Trophoblast cell (in vitro differentiated cells and primary cell): ENCODE data around the gene PRKAR2A.
"Not testable (repeated sequence)": the region's sequence is repeated elsewhere in the genome, so short reads cannot be mapped to it uniquely, and the experiment has no call there.

Experiments used
- DNase-seq, 2 donors: peaks; one replicate each; pipeline ENCODE4 v3.0.0-alpha.2; 2016
- H2AFZ ChIP-seq: 2 replicates; pipeline ENCODE4 v1.6.1; 2013; ENCODE audit warnings: low read length, moderate library complexity, mild to moderate bottlenecking; ENCODE audit not compliant: insufficient read depth, poor library complexity
- H2AK5ac ChIP-seq: 2 replicates; pipeline ENCODE4 v1.6.1; 2013; ENCODE audit warnings: mild to moderate bottlenecking, low read length
- H2BK120ac ChIP-seq: 2 replicates; pipeline ENCODE4 v1.6.1; 2013; ENCODE audit warnings: low read length, mild to moderate bottlenecking, moderate library complexity; ENCODE audit not compliant: insufficient read depth, poor library complexity
- H2BK12ac ChIP-seq: 2 replicates; pipeline ENCODE4 v1.6.1; 2013; ENCODE audit warnings: mild to moderate bottlenecking, low read length, moderate library complexity
- H2BK5ac ChIP-seq: 2 replicates; pipeline ENCODE4 v1.6.1; 2013; ENCODE audit warnings: low read length, low read depth, moderate library complexity, mild to moderate bottlenecking; ENCODE audit not compliant: poor library complexity
- H3K14ac ChIP-seq: 2 replicates; pipeline ENCODE4 v1.6.1; 2013; ENCODE audit warnings: mild to moderate bottlenecking, low read length
- H3K18ac ChIP-seq: 2 replicates; pipeline ENCODE4 v1.6.1; 2013; ENCODE audit warnings: mild to moderate bottlenecking, low read length
- H3K23ac ChIP-seq: 2 replicates; pipeline ENCODE4 v1.6.1; 2013; ENCODE audit warnings: low read length
- H3K27ac ChIP-seq: 2 replicates; pipeline ENCODE4 v1.5.1; 2013; ENCODE audit warnings: low read depth, mild to moderate bottlenecking, inconsistent platforms, low read length, moderate library complexity
- H3K27me3 ChIP-seq: 2 replicates; pipeline ENCODE4 v1.6.1; 2013; ENCODE audit warnings: inconsistent platforms, mild to moderate bottlenecking, low read length, moderate library complexity; ENCODE audit not compliant: insufficient read depth
- H3K36me3 ChIP-seq, 2 experiments: 1 replicate in 1 of 2; 2 replicates in 1 of 2; pipeline ENCODE4 v1.6.1; 2013; ENCODE audit warnings: low read length in 2 of 2, mild to moderate bottlenecking in 2 of 2, moderate library complexity in 1 of 2; ENCODE audit not compliant: insufficient read depth in 2 of 2, control insufficient read depth in 1 of 2
- H3K4ac ChIP-seq: 2 replicates; pipeline ENCODE4 v1.6.1; 2013; ENCODE audit warnings: low read depth, mild to moderate bottlenecking, low read length, moderate library complexity
- H3K4me1 ChIP-seq, 2 experiments: 1 replicate in 1 of 2; 2 replicates in 1 of 2; pipeline ENCODE4 v1.6.1; 2013; ENCODE audit warnings: low read length in 2 of 2, mild to moderate bottlenecking in 2 of 2, moderate library complexity in 1 of 2; ENCODE audit not compliant: insufficient read depth in 2 of 2, control insufficient read depth in 1 of 2
- H3K4me2 ChIP-seq: 2 replicates; pipeline ENCODE4 v1.6.1; 2013; ENCODE audit warnings: inconsistent platforms, mild to moderate bottlenecking, low read length, moderate library complexity
- H3K4me3 ChIP-seq: 2 replicates; pipeline ENCODE4 v1.5.1; 2013; ENCODE audit warnings: mild to moderate bottlenecking, low read depth, low read length, inconsistent platforms
- H3K79me1 ChIP-seq: one replicate; pipeline ENCODE4 v1.6.1; 2013; ENCODE audit warnings: low read length
- H3K79me2 ChIP-seq: 2 replicates; pipeline ENCODE4 v1.6.1; 2013; ENCODE audit warnings: low read length, mild to moderate bottlenecking; ENCODE audit not compliant: control insufficient read depth, insufficient read depth, poor library complexity
- H3K9ac ChIP-seq: 2 replicates; pipeline ENCODE4 v1.6.1; 2013; ENCODE audit warnings: mild to moderate bottlenecking, low read length
- H3K9me3 ChIP-seq: 2 replicates; pipeline ENCODE4 v1.6.1; 2013; ENCODE audit warnings: low read depth, mild to moderate bottlenecking, control low read depth, inconsistent platforms, low read length; ENCODE audit not compliant: insufficient read depth
- H4K12ac ChIP-seq: 2 replicates; pipeline ENCODE4 v1.6.1; 2013; ENCODE audit warnings: low read depth, mild to moderate bottlenecking, low read length, moderate library complexity
- H4K8ac ChIP-seq: 2 replicates; pipeline ENCODE4 v1.6.1; 2013; ENCODE audit warnings: low read depth, mild to moderate bottlenecking, low read length, moderate library complexity
- H4K91ac ChIP-seq: one replicate; pipeline ENCODE4 v1.6.1; 2013; ENCODE audit warnings: low read depth, mild to moderate bottlenecking, low read length, moderate library complexity
- WGBS: extraction: QIAGEN DNeasy Blood & Tissue Kit; methylation state at CpG from one replicate; pipeline ENCODE4 v1.1.7; 2013; ENCODE audit warnings: missing lambda C conversion rate; ENCODE audit not compliant: insufficient read length, insufficient coverage; ENCODE audit errors: extremely low coverage; 5-methylcytosine and 5-hydroxymethylcytosine counted together

The PRKAR2A gene

DNA sequence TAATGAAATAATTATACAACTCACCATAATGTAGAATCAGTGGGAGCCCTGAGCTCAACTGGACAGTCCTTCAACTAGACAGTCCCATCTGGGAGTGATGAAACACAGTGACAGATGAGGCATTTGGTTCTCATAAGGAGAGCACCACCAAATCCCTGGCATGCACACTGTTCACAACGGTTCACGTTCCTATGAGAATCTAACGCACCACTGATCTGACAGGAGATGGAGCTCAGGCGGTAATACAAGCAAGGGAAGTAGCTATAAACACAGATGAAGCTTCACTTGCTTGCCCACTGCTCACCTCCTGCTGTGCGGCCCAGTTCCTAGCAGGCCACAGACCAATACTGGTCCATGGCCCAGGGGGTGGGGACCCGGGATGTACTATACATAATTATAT lies 17.0 kb downstream of the PRKAR2A start:
- Histone ChIP-seq H2BK120ac (no peak overlapping the region), H4K8ac (no peak overlapping the region), H3K27ac (no peak overlapping the region)

GRCh38 chr3:48829525-48829924 lies 18.1 kb downstream of the PRKAR2A start:
- H3K4me3 ChIP-seq, H2AK5ac ChIP-seq: not testable (repeated sequence)
- WGBS: no CpG with 5 or more reads among the region's 11 CpGs

More for the DNA sequence above, 17.0 kb downstream of the PRKAR2A start:
- Histone ChIP-seq H2BK12ac (no peak overlapping the region), H4K91ac (no peak overlapping the region), H3K4ac (no peak overlapping the region), H4K12ac (no peak overlapping the region), H3K4me3 (no peak overlapping the region), H3K9me3 (no peaks in the 10 kb centered on the region), H3K14ac (no peak overlapping the region), H3K4me2 (no peak overlapping the region), H3K79me2 (no peaks in the 10 kb centered on the region), H3K36me3 (no peaks in the 10 kb centered on the region), H3K9ac (peak overlapping the region; percentile 52), H2AFZ (no peak overlapping the region), H2AK5ac (no peak overlapping the region), H3K23ac (no peak overlapping the region), H3K4me1 (no peaks in the 10 kb centered on the region), H3K18ac (no peak overlapping the region), H3K27me3 (no peaks in the 10 kb centered on the region), H2BK5ac (no peak overlapping the region), H3K79me1 (no peaks in the 10 kb centered on the region)
- no CpG with 5 or more reads among the region's 6 CpGs for WGBS
- DNase-seq: no peak

GRCh38 chr3:48827874-48828273 lies 19.8 kb downstream of the PRKAR2A start:
- H2BK12ac ChIP-seq, H3K4me3 ChIP-seq, H3K79me2 ChIP-seq, H4K12ac ChIP-seq, H3K27me3 ChIP-seq, DNase-seq, H2BK120ac ChIP-seq, H4K8ac ChIP-seq, H3K79me1 ChIP-seq, H2AK5ac ChIP-seq, H3K18ac ChIP-seq, H2AFZ ChIP-seq, H3K23ac ChIP-seq, H3K4me1 ChIP-seq, H3K27ac ChIP-seq, H3K14ac ChIP-seq, H3K36me3 ChIP-seq, H3K9ac ChIP-seq, H3K4me2 ChIP-seq, H4K91ac ChIP-seq, H2BK5ac ChIP-seq, H3K9me3 ChIP-seq, H3K4ac ChIP-seq: not testable (repeated sequence)
- no CpG with 5 or more reads among the region's 10 CpGs for WGBS

More at GRCh38 chr3:48829525-48829924, 18.1 kb downstream of the PRKAR2A start:
- H3K79me1 ChIP-seq, H3K9ac ChIP-seq, H4K12ac ChIP-seq, H3K23ac ChIP-seq, H3K4ac ChIP-seq, H3K27me3 ChIP-seq, H3K79me2 ChIP-seq, H2AFZ ChIP-seq, H2BK5ac ChIP-seq, H3K14ac ChIP-seq, H3K27ac ChIP-seq, H3K9me3 ChIP-seq, H3K18ac ChIP-seq, DNase-seq, H4K91ac ChIP-seq, H3K4me2 ChIP-seq, H3K4me1 ChIP-seq, H2BK120ac ChIP-seq, H3K36me3 ChIP-seq, H2BK12ac ChIP-seq, H4K8ac ChIP-seq: not testable (repeated sequence)

- Histone ChIP-seq H2BK120ac (no peak overlapping the region), H2BK12ac (no peak overlapping the region), H4K8ac (no peak overlapping the region), H3K4me3 (no peak overlapping the region), H3K9ac (no peak overlapping the region), H2AK5ac (no peak overlapping the region), H3K23ac (no peak overlapping the region), H3K4me2 (no peak overlapping the region), H2BK5ac (no peak overlapping the region), H3K18ac (no peak overlapping the region), H3K4ac (no peak overlapping the region), H4K12ac (no peak overlapping the region), H3K79me2 (no peaks in the 10 kb centered on the region), H3K79me1 (no peaks in the 10 kb centered on the region), H3K9me3 (peaks cover 2% of the 10 kb centered on the region), H3K27ac (no peak overlapping the region), H3K14ac (no peak overlapping the region), H3K27me3 (no peaks in the 10 kb centered on the region), H3K4me1 (no peaks in the 10 kb centered on the region), H4K91ac (no peak overlapping the region), H3K36me3 (no peaks in the 10 kb centered on the region), H2AFZ (no peak overlapping the region)
- no CpG with 5 or more reads among the region's 2 CpGs for WGBS
- no peak for DNase-seq
Measured at GRCh38 chr3:48826451-48826850, 21.2 kb downstream of the PRKAR2A start.
